H9 (cell line): ENCODE measurements around the gene KCTD19. TPM values are rescaled to one million over a fixed set of nuclear protein-coding genes. Genes with fewer than 3 reads are reported as not detected.

Experiments
- DNase-seq: peaks from one replicate; pipeline ENCODE4 v3.0.0-alpha.2; 2017
- H2AFZ ChIP-seq: one replicate; pipeline ENCODE4 v1.6.1; 2013; ENCODE audit warnings: mild to moderate bottlenecking, low read length, control low read depth, moderate library complexity
- H2AK5ac ChIP-seq: 2 replicates; pipeline ENCODE4 v1.6.1; 2013; ENCODE audit warnings: low read length, control low read depth, mixed read lengths; ENCODE audit not compliant: insufficient read length
- H2BK120ac ChIP-seq: one replicate; pipeline ENCODE4 v1.6.1; 2013; ENCODE audit warnings: low read depth, mild to moderate bottlenecking, low read length, control low read depth, inconsistent platforms; ENCODE audit not compliant: poor library complexity, severe bottlenecking
- H2BK12ac ChIP-seq: 2 replicates; pipeline ENCODE4 v1.6.1; 2013; ENCODE audit warnings: low read length, control low read depth, mixed read lengths, low read depth; ENCODE audit not compliant: insufficient read length
- H2BK15ac ChIP-seq: 2 replicates; pipeline ENCODE4 v1.6.1; 2013; ENCODE audit warnings: low read depth, low read length, control low read depth
- H2BK20ac ChIP-seq: one replicate; pipeline ENCODE4 v1.6.1; 2013; ENCODE audit warnings: low read depth, mild to moderate bottlenecking, low read length, control low read depth, inconsistent platforms; ENCODE audit not compliant: poor library complexity, severe bottlenecking
- H2BK5ac ChIP-seq: 2 replicates; pipeline ENCODE4 v1.6.1; 2013; ENCODE audit warnings: low read length, control low read depth, mixed read lengths; ENCODE audit not compliant: insufficient read length
- H3K14ac ChIP-seq: 2 replicates; pipeline ENCODE4 v1.6.1; 2013; ENCODE audit warnings: low read length, control low read depth; ENCODE audit not compliant: insufficient read depth
- H3K18ac ChIP-seq: 2 replicates; pipeline ENCODE4 v1.6.1; 2013; ENCODE audit warnings: low read depth, mild to moderate bottlenecking, mixed read lengths, low read length, control low read depth; ENCODE audit not compliant: insufficient read length
- H3K23ac ChIP-seq: 2 replicates; pipeline ENCODE4 v1.6.1; 2013; ENCODE audit warnings: low read length, control low read depth, mixed read lengths, low read depth; ENCODE audit not compliant: insufficient read length
- H3K23me2 ChIP-seq: 2 replicates; pipeline ENCODE4 v1.6.1; 2013; ENCODE audit warnings: low read depth, mild to moderate bottlenecking, mixed read lengths, low read length, control low read depth; ENCODE audit not compliant: insufficient read length, poor library complexity, severe bottlenecking
- H3K27ac ChIP-seq: 2 replicates; pipeline ENCODE4 v1.5.1; 2013; ENCODE audit warnings: low read length, control low read depth, mixed read lengths, low read depth; ENCODE audit not compliant: insufficient read length
- H3K27me3 ChIP-seq: 2 replicates; pipeline ENCODE4 v1.6.1; 2013; ENCODE audit warnings: low read length, control low read depth, inconsistent platforms; ENCODE audit not compliant: insufficient read depth
- H3K4ac ChIP-seq: 2 replicates; pipeline ENCODE4 v1.6.1; 2013; ENCODE audit warnings: low read depth, mild to moderate bottlenecking, control low read depth, inconsistent platforms, low read length, moderate library complexity
- H3K4me1 ChIP-seq: 2 replicates; pipeline ENCODE4 v1.6.1; 2013; ENCODE audit warnings: low read length, control low read depth, inconsistent platforms; ENCODE audit not compliant: insufficient read depth
- H3K4me2 ChIP-seq: 2 replicates; pipeline ENCODE4 v1.6.1; 2013; ENCODE audit warnings: low read length, control low read depth, mixed read lengths; ENCODE audit not compliant: insufficient read length, insufficient read depth
- H3K56ac ChIP-seq: 2 replicates; pipeline ENCODE4 v1.6.1; 2013; ENCODE audit warnings: low read depth, mild to moderate bottlenecking, mixed read lengths, low read length, control low read depth; ENCODE audit not compliant: insufficient read length
- H3K79me1 ChIP-seq: 2 replicates; pipeline ENCODE4 v1.6.1; 2013; ENCODE audit warnings: low read depth, mild to moderate bottlenecking, moderate library complexity, low read length, control low read depth, inconsistent platforms; ENCODE audit not compliant: insufficient read depth, poor library complexity, severe bottlenecking
- H3K79me2 ChIP-seq: 2 replicates; pipeline ENCODE4 v1.6.1; 2013; ENCODE audit warnings: low read length, control low read depth, inconsistent platforms; ENCODE audit not compliant: insufficient read depth
- H3K9ac ChIP-seq: 2 replicates; pipeline ENCODE4 v1.6.1; 2013; ENCODE audit warnings: low read length, control low read depth, mixed read lengths; ENCODE audit not compliant: insufficient read length; ENCODE audit errors: extremely low read depth
- H3K9me3 ChIP-seq: one replicate; pipeline ENCODE4 v1.6.1; 2013; ENCODE audit warnings: low read depth, low read length, inconsistent platforms; ENCODE audit not compliant: control insufficient read depth
- H3T11ph ChIP-seq: one replicate; pipeline ENCODE4 v1.6.1; 2013; ENCODE audit warnings: mild to moderate bottlenecking, low read length, control low read depth, inconsistent platforms
- H4K20me1 ChIP-seq: one replicate; pipeline ENCODE4 v1.6.1; 2013; ENCODE audit not compliant: control insufficient read depth, insufficient read length, insufficient read depth
- H4K5ac ChIP-seq: 2 replicates; pipeline ENCODE4 v1.6.1; 2013; ENCODE audit warnings: low read depth, mild to moderate bottlenecking, mixed read lengths, low read length, control low read depth; ENCODE audit not compliant: insufficient read length
- H4K8ac ChIP-seq: replicated peaks from 2 replicates; pipeline ENCODE4 v1.6.1; 2013; ENCODE audit warnings: low read length, control low read depth, mixed read lengths, low read depth; ENCODE audit not compliant: insufficient read length
- H4K91ac ChIP-seq: 2 replicates; pipeline ENCODE4 v1.6.1; 2013; ENCODE audit warnings: low read depth, mild to moderate bottlenecking, moderate library complexity, mixed read lengths, low read length, control low read depth; ENCODE audit not compliant: insufficient read length
- H3K27ac Mint-ChIP-seq, 3 experiments: 2 replicates in 2 of 3; 3 replicates in 1 of 3; pipeline ENCODE4 v1.8.0; 2020 to 2021; ENCODE audit warnings: mixed read lengths in 3 of 3, mild to moderate bottlenecking in 1 of 3, moderate library complexity in 1 of 3
- H3K27me3 Mint-ChIP-seq: 2 replicates; pipeline ENCODE4 v1.8.0; 2021; ENCODE audit warnings: low read depth, mild to moderate bottlenecking, moderate library complexity, mixed read lengths
- H3K36me3 Mint-ChIP-seq, 3 experiments: 2 replicates in 2 of 3; 3 replicates in 1 of 3; pipeline ENCODE4 v1.8.0; 2020 to 2021; ENCODE audit warnings: low read depth in 3 of 3, mixed read lengths in 3 of 3; ENCODE audit not compliant: insufficient read depth in 1 of 3
- H3K4me1 Mint-ChIP-seq, 2 experiments: 2 replicates each; pipeline ENCODE4 v1.8.0; 2020; ENCODE audit warnings: mixed read lengths in 2 of 2
- H3K4me3 Mint-ChIP-seq, 2 experiments: 2 replicates in 1 of 2; 3 replicates in 1 of 2; pipeline ENCODE4 v1.8.0; 2020 to 2021; ENCODE audit warnings: mild to moderate bottlenecking in 2 of 2, mixed read lengths in 2 of 2, moderate library complexity in 1 of 2
- H3K9me3 Mint-ChIP-seq, 2 experiments: 2 replicates in 1 of 2; 3 replicates in 1 of 2; pipeline ENCODE4 v1.8.0; 2020; ENCODE audit warnings: mild to moderate bottlenecking in 2 of 2, mixed read lengths in 2 of 2, moderate library complexity in 1 of 2
- WGBS: extraction: QIAGEN DNeasy Blood & Tissue Kit; methylation state at CpG from one replicate; pipeline ENCODE4 v1.1.7; 2013; ENCODE audit warnings: missing lambda C conversion rate, low lambda C conversion rate, mixed read lengths; ENCODE audit not compliant: insufficient read length; ENCODE audit errors: extremely low coverage; 5-methylcytosine and 5-hydroxymethylcytosine counted together
- total RNA-seq: library from RNA; stranded (reverse); gene quantifications from 2 replicates; pipeline ENCODE4 v1.2.1, GENCODE V29; 2021
- TF ChIP-seq, protein P1 (sequence below): fragments of 200-600 bp; sonication (generic); conservative IDR thresholded peaks from 3 replicates; pipeline ENCODE4 v1.8.0; 2021; ENCODE audit warnings: antibody characterized with exemption, mild to moderate bottlenecking

The KCTD19 gene
- total RNA-seq, 1 experiment from 2014 or later: 0.13 TPM

DNA sequence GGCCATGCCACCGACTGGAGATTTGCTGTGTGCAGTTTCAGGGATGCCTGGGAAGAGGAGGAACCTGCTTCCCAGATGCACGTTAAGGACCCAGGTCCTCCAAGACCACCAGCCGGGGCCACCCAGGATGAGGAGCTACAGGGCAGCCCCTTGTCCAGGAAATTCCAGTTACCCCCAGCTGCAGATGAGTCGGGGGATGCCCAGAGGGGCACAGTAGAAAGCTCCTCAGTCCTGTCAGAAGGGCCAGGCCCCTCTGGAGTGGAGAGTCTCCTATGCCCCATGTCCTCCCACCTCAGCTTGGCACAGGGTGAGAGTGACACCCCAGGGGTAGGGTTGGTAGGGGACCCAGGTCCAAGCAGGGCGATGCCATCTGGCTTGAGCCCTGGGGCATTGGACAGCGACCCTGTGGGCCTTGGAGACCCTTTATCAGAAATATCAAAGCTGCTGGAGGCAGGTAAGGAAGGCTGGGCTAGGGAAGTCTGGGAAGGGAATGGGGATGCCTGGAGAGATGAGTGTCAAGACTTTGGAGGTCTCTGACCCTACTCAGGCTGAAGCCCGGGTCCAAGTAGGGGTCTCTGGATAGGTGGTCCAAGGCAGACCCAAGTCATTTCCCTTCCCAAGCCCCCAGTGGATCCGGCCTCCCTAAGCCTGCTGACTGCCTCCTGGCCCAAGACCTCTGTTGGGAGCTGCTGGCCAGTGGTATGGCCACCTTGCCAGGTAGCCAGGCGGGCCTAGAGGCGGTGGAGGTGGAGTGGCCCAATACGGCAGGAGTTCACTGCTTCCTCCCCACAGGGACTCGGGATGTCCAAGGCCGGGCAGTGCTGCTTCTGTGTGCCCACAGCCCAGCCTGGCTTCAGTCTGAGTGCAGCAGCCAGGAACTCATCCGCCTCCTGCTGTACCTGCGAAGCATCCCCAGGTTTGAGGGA lies 46.2 kb downstream of the KCTD19 start:
- Histone ChIP-seq H3K18ac (no peak overlapping the region), H3K56ac (no peak overlapping the region), H3K79me2 (no peaks in the 10 kb centered on the region), H3K23ac (no peak overlapping the region), H3K9ac (no peak overlapping the region), H2BK120ac (no peak overlapping the region), H2BK5ac (no peak overlapping the region), H2AK5ac (no peak overlapping the region), H3K27ac (no peak overlapping the region), H3T11ph (no peak overlapping the region), H4K91ac (no peak overlapping the region), H3K27me3 (no peaks in the 10 kb centered on the region), H2BK12ac (no peak overlapping the region), H3K79me1 (no peaks in the 10 kb centered on the region), H3K9me3 (no peaks in the 10 kb centered on the region), H3K4me2 (no peak overlapping the region), H4K20me1 (no peaks in the 10 kb centered on the region), H4K8ac (no peak overlapping the region), H2BK15ac (no peak overlapping the region), H3K23me2 (peaks cover 6% of the 10 kb centered on the region), H2BK20ac (no peak overlapping the region), H3K14ac (no peak overlapping the region), H4K5ac (no peak overlapping the region), H3K4ac (no peak overlapping the region), H2AFZ (no peak overlapping the region), H3K4me1 (no peaks in the 10 kb centered on the region)
- Mint-ChIP-seq H3K4me3 (peak overlapping the region; percentile 46 to 55; a peak in 3 of 5 replicates), H3K27me3 (peaks cover 16% of the 10 kb centered on the region), H3K27ac (no peak overlapping the region), H3K4me1 (peaks cover 3 to 5% of the 10 kb centered on the region in 2 experiments; a peak in 3 of 4 replicates), H3K36me3 (peaks cover 0 to 14% (median 4%) of the 10 kb centered on the region in 3 experiments; a peak in 3 of 7 replicates), H3K9me3 (no peaks in the 10 kb centered on the region)
- no peak for DNase-seq
- no CpG with 5 or more reads among the region's 15 CpGs for WGBS
- TF ChIP-seq, protein P1, sequence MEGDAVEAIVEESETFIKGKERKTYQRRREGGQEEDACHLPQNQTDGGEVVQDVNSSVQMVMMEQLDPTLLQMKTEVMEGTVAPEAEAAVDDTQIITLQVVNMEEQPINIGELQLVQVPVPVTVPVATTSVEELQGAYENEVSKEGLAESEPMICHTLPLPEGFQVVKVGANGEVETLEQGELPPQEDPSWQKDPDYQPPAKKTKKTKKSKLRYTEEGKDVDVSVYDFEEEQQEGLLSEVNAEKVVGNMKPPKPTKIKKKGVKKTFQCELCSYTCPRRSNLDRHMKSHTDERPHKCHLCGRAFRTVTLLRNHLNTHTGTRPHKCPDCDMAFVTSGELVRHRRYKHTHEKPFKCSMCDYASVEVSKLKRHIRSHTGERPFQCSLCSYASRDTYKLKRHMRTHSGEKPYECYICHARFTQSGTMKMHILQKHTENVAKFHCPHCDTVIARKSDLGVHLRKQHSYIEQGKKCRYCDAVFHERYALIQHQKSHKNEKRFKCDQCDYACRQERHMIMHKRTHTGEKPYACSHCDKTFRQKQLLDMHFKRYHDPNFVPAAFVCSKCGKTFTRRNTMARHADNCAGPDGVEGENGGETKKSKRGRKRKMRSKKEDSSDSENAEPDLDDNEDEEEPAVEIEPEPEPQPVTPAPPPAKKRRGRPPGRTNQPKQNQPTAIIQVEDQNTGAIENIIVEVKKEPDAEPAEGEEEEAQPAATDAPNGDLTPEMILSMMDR: no peak
